Stomach smooth muscle (tissue), 2 donors: ENCODE measurements around the gene MCM7.
"Not testable (repeated sequence)": the region's sequence is repeated elsewhere in the genome, so short reads cannot be mapped to it uniquely, and the experiment has no call there.

Experiments used
- H3K27ac ChIP-seq: one replicate; pipeline ENCODE4 v1.7.0; 2013; ENCODE audit warnings: mild to moderate bottlenecking, low read length, inconsistent platforms
- H3K27me3 ChIP-seq, 2 donors: one replicate each; pipeline ENCODE4 v1.7.0; 2013; ENCODE audit warnings: low read length in 2 of 2; ENCODE audit not compliant: insufficient read depth in 2 of 2, control insufficient read depth in 1 of 2
- H3K36me3 ChIP-seq, 2 donors: one replicate each; pipeline ENCODE4 v1.7.0; 2013; ENCODE audit warnings: low read length in 2 of 2; ENCODE audit not compliant: control insufficient read depth in 2 of 2, insufficient read depth in 2 of 2
- H3K4me1 ChIP-seq: one replicate; pipeline ENCODE4 v1.7.0; 2013; ENCODE audit warnings: low read length; ENCODE audit not compliant: control insufficient read depth, insufficient read depth
- H3K4me3 ChIP-seq, 2 donors: one replicate each; pipeline ENCODE4 v1.7.0; 2013; ENCODE audit warnings: low read length in 2 of 2
- H3K9ac ChIP-seq, 2 donors: one replicate each; pipeline ENCODE4 v1.7.0; 2013; ENCODE audit warnings: low read length in 2 of 2, mild to moderate bottlenecking in 1 of 2
- H3K9me3 ChIP-seq, 2 donors: one replicate each; pipeline ENCODE4 v1.7.0; 2013; ENCODE audit warnings: low read length in 2 of 2; ENCODE audit not compliant: control insufficient read depth in 2 of 2
- donor health status: healthy.
- donor health status: Pancreatic carcinoma.

MCM7 gene

DNA sequence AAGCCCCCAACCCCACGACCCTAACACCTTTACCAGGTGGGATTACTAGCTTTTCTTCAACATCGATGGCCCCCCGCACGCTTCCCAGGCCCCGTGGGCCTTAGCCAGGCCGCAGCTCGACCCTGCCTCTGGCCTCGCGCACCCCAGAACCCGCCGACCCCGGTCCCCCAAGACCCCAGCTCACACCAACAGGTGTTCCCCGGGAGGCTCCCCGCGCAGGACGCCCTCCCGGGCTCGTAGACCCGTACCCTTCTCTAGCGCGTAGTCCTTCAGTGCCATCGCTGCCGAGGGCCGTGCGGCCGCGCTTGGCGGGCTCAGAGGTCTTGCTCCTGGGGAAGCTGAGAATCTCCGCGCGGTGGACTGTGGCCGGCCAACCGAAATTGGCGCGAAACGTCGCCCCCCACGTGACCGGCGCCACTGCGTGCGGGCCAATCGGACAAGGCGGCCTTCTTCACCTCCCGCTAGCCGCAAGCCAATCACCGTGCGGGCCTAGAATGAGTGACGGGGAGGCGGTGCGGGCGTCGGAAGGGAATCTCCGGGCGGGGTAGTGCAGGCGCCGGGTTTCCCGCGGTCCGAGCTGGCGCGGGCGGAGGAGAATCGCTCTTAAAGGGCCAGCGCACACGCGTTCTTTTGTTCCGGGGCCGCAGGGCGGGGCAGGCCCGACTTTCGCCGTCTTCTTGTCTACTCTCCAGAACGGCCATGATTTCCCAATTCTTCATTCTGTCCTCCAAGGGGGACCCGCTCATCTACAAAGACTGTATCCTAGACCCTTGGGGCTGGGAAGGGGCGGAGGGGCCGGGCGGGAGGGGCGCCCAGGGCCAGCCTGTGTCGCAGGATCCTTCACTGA, at the start of gene MCM7, which contains the start of gene AP4M1:
Gene MCM7, minus strand, starts transcription at position 382 of the 847 bp plus-strand sequence. Its CDS starts 103 bp downstream, at position 279.
Gene AP4M1, plus strand, starts transcription at position 628 of the 847 bp plus-strand sequence. Its CDS starts 72 bp downstream, at position 700.
- Histone ChIP-seq H3K36me3 (peaks cover 42 to 52% of the 10 kb centered on the region in 2 donors), H3K27ac (peak within 1 kb of the TSS; percentile 85), H3K4me3 (peak within 1 kb of the TSS; percentile 77 to 89), H3K27me3 (no peaks in the 10 kb centered on the region), H3K4me1 (peaks cover 28% of the 10 kb centered on the region), H3K9ac (peak within 1 kb of the TSS; percentile 62 to 77), H3K9me3 (no peaks in the 10 kb centered on the region)

GRCh38 chr7:100148559-100149328, 47.5 kb upstream of the MCM7 start, which contains the start of gene LAMTOR4:
Gene LAMTOR4 (plus strand): TSS chr7:100148918. CDS start chr7:100148973, 55 bp downstream.
- H3K9me3 ChIP-seq: no peaks in the 10 kb centered on the region
- peak within 1 kb of the TSS; percentile 94 to 96 for H3K9ac ChIP-seq
- H3K4me1 ChIP-seq: peaks cover 11% of the 10 kb centered on the region
- H3K36me3 ChIP-seq: peaks cover 0 to 7% of the 10 kb centered on the region in 2 donors
- H3K27ac ChIP-seq: peak within 1 kb of the TSS; percentile 70
- H3K4me3 ChIP-seq: peak within 1 kb of the TSS; percentile 88 to 99
- no peaks in the 10 kb centered on the region for H3K27me3 ChIP-seq

- Histone ChIP-seq H3K4me3 (peak overlapping the region; percentile 79 to 99), H3K36me3 (peaks cover 0 to 2% of the 10 kb centered on the region in 2 donors), H3K9ac (peak overlapping the region; percentile 78 to 81)
Measured at GRCh38 chr7:100148225-100148558, 47.0 kb upstream of the MCM7 start.

DNA sequence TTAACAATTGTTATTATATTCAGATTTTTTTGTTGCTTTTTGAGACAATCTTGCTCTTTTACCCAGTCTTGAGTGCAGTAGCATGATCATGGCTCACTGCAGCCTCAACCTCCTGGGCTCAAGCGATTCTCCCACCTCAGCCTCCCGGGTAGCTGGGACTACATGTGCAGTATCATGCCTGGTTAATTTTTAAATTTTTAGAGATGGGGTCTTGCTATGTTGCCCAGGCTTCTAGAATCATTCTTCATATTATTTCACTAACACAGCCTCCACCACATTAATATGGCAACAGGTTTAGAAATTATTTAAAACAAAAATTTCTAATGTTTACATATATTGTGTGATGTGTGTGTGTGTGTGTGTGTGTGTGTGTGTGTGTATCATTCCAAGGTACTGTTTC, 46.1 kb upstream of the MCM7 start:
- H3K4me1 ChIP-seq: peaks cover 11% of the 10 kb centered on the region
- no peak overlapping the region for H3K9ac ChIP-seq
- H3K27me3 ChIP-seq: no peaks in the 10 kb centered on the region
- no peak overlapping the region for H3K27ac ChIP-seq
- no peaks in the 10 kb centered on the region for H3K9me3 ChIP-seq
- H3K4me3 ChIP-seq: no peak overlapping the region
- no peaks in the 10 kb centered on the region for H3K36me3 ChIP-seq

More at GRCh38 chr7:100148225-100148558, 47.0 kb upstream of the MCM7 start:
- H3K27me3 ChIP-seq: no peaks in the 10 kb centered on the region
- no peaks in the 10 kb centered on the region for H3K9me3 ChIP-seq
- H3K4me1 ChIP-seq: peaks cover 11% of the 10 kb centered on the region
- peak overlapping the region; percentile 70 for H3K27ac ChIP-seq

GRCh38 chr7:100146350-100146749, 45.2 kb upstream of the MCM7 start:
- peaks cover 11% of the 10 kb centered on the region for H3K4me1 ChIP-seq
- H3K9ac ChIP-seq, H3K27ac ChIP-seq, H3K36me3 ChIP-seq, H3K27me3 ChIP-seq, H3K4me3 ChIP-seq, H3K9me3 ChIP-seq: not testable (repeated sequence)

DNA sequence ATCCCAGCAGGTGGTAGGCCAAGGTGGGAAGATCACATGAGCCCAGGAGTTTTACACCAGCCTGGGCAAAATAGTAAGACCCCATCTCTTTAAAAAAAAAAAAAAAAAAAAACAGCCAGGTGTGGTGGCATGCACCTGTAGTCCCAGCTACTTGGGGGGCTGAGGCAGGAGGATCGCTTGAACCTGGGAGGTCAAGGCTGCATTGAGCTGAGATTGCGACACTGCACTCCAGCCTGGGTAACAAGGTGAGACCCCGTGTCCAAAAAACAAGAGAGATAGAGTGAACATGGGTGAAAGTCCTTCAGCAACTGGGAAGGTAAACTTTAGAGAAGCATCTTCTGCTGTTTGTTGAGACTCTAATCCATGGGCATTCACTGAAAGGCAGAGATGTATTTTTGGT, 41.3 kb upstream of the MCM7 start:
- no peak overlapping the region for H3K27ac ChIP-seq
- H3K27me3 ChIP-seq: peaks cover 0 to 2% of the 10 kb centered on the region in 2 donors
- no peaks in the 10 kb centered on the region for H3K9me3 ChIP-seq
- H3K4me1 ChIP-seq: no peaks in the 10 kb centered on the region
- H3K4me3 ChIP-seq: no peak overlapping the region
- no peaks in the 10 kb centered on the region for H3K36me3 ChIP-seq
- no peak overlapping the region for H3K9ac ChIP-seq

- Histone ChIP-seq H3K36me3 (no peaks in the 10 kb centered on the region), H3K9me3 (no peaks in the 10 kb centered on the region), H3K4me3 (no peak overlapping the region), H3K27me3 (peaks cover 0 to 2% of the 10 kb centered on the region in 2 donors), H3K9ac (no peak overlapping the region), H3K27ac (no peak overlapping the region), H3K4me1 (no peaks in the 10 kb centered on the region)
Measured at GRCh38 chr7:100141555-100141949, 40.4 kb upstream of the MCM7 start.

- H3K9ac ChIP-seq: no peak overlapping the region
- H3K27ac ChIP-seq: no peak overlapping the region
- H3K9me3 ChIP-seq: no peaks in the 10 kb centered on the region
- H3K4me3 ChIP-seq: no peak overlapping the region
- peaks cover 0 to 2% of the 10 kb centered on the region in 2 donors for H3K27me3 ChIP-seq
- H3K36me3 ChIP-seq: no peaks in the 10 kb centered on the region
- H3K4me1 ChIP-seq: no peaks in the 10 kb centered on the region
Measured at GRCh38 chr7:100137851-100138760, 36.9 kb upstream of the MCM7 start.

- H3K27me3 ChIP-seq: no peaks in the 10 kb centered on the region
- H3K36me3 ChIP-seq: no peaks in the 10 kb centered on the region
- no peak overlapping the region for H3K27ac ChIP-seq
- no peak overlapping the region for H3K4me3 ChIP-seq
- H3K9me3 ChIP-seq: no peaks in the 10 kb centered on the region
- H3K4me1 ChIP-seq: peaks cover 12% of the 10 kb centered on the region
- no peak overlapping the region for H3K9ac ChIP-seq
Measured at GRCh38 chr7:100132697-100133151, 31.5 kb upstream of the MCM7 start.

GRCh38 chr7:100132126-100132525, 30.9 kb upstream of the MCM7 start:
- Histone ChIP-seq H3K27me3 (no peaks in the 10 kb centered on the region), H3K9me3 (no peaks in the 10 kb centered on the region), H3K36me3 (no peaks in the 10 kb centered on the region), H3K4me3 (no peak overlapping the region), H3K9ac (no peak overlapping the region), H3K27ac (no peak overlapping the region), H3K4me1 (peaks cover 17% of the 10 kb centered on the region)
